ENCODE measurements around the gene SLC5A10.
"Not testable (repeated sequence)": the region's sequence is repeated elsewhere in the genome, so short reads cannot be mapped to it uniquely, and the experiment has no call there.

GRCh38 chr17:19041871-19042270 lies 89.9 kb downstream of the SLC5A10 start:
- TF ChIP-seq JUND (IDR thresholded peaks at IDR 0.05); CTCF (IDR thresholded peaks at IDR 0.05; ENCODE audit: low read depth, low read length, missing input control); YY1 (IDR thresholded peaks at IDR 0.05); EGR1 (IDR thresholded peaks at IDR 0.05; ENCODE audit: low read depth in 2 of 2); HNF4G (IDR thresholded peaks at IDR 0.05); ATF3 (IDR thresholded peaks at IDR 0.05); RAD21 (IDR thresholded peaks at IDR 0.05); HNF4A (conservative IDR thresholded peaks at IDR 0.05): not testable (repeated sequence)
- TF ChIP-seq, protein P1, sequence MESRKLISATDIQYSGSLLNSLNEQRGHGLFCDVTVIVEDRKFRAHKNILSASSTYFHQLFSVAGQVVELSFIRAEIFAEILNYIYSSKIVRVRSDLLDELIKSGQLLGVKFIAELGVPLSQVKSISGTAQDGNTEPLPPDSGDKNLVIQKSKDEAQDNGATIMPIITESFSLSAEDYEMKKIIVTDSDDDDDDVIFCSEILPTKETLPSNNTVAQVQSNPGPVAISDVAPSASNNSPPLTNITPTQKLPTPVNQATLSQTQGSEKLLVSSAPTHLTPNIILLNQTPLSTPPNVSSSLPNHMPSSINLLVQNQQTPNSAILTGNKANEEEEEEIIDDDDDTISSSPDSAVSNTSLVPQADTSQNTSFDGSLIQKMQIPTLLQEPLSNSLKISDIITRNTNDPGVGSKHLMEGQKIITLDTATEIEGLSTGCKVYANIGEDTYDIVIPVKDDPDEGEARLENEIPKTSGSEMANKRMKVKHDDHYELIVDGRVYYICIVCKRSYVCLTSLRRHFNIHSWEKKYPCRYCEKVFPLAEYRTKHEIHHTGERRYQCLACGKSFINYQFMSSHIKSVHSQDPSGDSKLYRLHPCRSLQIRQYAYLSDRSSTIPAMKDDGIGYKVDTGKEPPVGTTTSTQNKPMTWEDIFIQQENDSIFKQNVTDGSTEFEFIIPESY (IDR thresholded peaks at IDR 0.05) = not testable (repeated sequence)

Data from liver (tissue), 3 donors.